Prostate gland (tissue), 2 donors: ENCODE data around the gene TMEM120B. TPM values are rescaled to one million over a fixed set of nuclear protein-coding genes. Genes with fewer than 3 reads are reported as not detected.

Source experiments
- DNase-seq: peaks from one replicate; pipeline ENCODE4 v3.0.0-alpha.2; 2019; ENCODE audit warnings: low spot score
- H3K27ac ChIP-seq, 2 donors: fragments of 200-600 bp; sonication (generic); 2 replicates each; pipeline ENCODE4 v1.5.1; 2017 to 2019
- H3K27me3 ChIP-seq: fragments of 200-600 bp; sonication (generic); replicated peaks from 2 replicates; pipeline ENCODE4 v1.5.1; 2019; ENCODE audit not compliant: insufficient read depth
- H3K36me3 ChIP-seq, 2 donors: fragments of 200-600 bp; sonication (generic); 1 replicate in 1 of 2; 2 replicates in 1 of 2; pipeline versions ENCODE4 v1.5.1 to v1.8.1; 2017 to 2019
- H3K4me1 ChIP-seq: fragments of 200-600 bp; sonication (generic); replicated peaks from 2 replicates; pipeline ENCODE4 v1.5.1; 2019
- H3K4me3 ChIP-seq, 2 donors: fragments of 200-600 bp; sonication (generic); 2 replicates each; pipeline ENCODE4 v1.5.1; 2017 to 2019
- H3K9me3 ChIP-seq: fragments of 200-600 bp; sonication (generic); 2 replicates; pipeline ENCODE4 v1.5.1; 2017
- POLR2A ChIP-seq: fragments of 450-650 bp; IDR thresholded peaks from one replicate; pipeline ENCODE4 v1.6.1; 2016; ENCODE audit warnings: antibody characterized with exemption, mild to moderate bottlenecking
- POLR2AphosphoS5 ChIP-seq: sonication (generic); formaldehyde crosslinking; IDR thresholded peaks from one replicate; pipeline ENCODE4 v1.6.1; 2017; ENCODE audit warnings: antibody characterized with exemption
- WGBS: methylation state at CpG from one replicate; pipeline ENCODE4 v1.1.5; 2018; 5-methylcytosine and 5-hydroxymethylcytosine counted together
- intact Hi-C: fragments of 100-400 bp; cut with DNase I; formaldehyde crosslinking; loops from one replicate; pipeline ENCODE4 v1.14.2; 2022
- total RNA-seq, 2 donors: library from RNA; depleted of rRNA; stranded (reverse); fragments of >200 nt; gene quantifications; one replicate each; pipeline ENCODE4 v1.1.0, GENCODE V29; 2016
- TF ChIP-seq, protein P1 (sequence below), 4 experiments: fragments of 200-600 bp in 2 of 4; fragments of 450-650 bp in 2 of 4; sonication (generic) in 2 of 4; IDR thresholded peaks; 1 replicate in 3 of 4; 2 replicates in 1 of 4; pipeline ENCODE4 v1.5.1; 2016 to 2019; ENCODE audit warnings: antibody characterized with exemption in 4 of 4, mild to moderate bottlenecking in 2 of 4, moderate library complexity in 2 of 4

The TMEM120B gene
- total RNA-seq, 2 donors from 2014 or later: 9.5 to 12.2 TPM

DNA sequence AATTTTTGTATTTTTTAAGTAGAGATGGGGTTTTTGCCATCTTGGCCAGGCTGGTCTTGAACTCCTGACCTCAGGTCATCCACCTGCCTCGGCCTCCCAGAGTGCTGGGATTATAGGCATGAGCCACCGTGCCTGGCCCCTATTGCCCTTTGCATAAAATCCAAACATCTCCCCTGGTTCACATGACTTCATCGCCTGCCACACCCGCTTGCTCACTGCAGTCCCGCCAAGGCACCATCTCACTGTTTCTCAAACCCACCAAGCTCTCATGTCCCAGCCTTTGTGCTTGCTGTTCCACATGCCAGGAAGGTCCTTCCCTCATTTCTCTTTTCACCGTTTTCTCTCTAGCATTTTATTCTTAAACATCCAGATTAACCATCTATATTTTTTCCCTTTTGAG lies 71.2 kb downstream of the TMEM120B start:
- WGBS: 67% methylated on average over 6 of the region's 6 CpGs
- TF ChIP-seq POLR2AphosphoS5: no peak
- no peak for TF ChIP-seq POLR2A
- TF ChIP-seq, protein P1, sequence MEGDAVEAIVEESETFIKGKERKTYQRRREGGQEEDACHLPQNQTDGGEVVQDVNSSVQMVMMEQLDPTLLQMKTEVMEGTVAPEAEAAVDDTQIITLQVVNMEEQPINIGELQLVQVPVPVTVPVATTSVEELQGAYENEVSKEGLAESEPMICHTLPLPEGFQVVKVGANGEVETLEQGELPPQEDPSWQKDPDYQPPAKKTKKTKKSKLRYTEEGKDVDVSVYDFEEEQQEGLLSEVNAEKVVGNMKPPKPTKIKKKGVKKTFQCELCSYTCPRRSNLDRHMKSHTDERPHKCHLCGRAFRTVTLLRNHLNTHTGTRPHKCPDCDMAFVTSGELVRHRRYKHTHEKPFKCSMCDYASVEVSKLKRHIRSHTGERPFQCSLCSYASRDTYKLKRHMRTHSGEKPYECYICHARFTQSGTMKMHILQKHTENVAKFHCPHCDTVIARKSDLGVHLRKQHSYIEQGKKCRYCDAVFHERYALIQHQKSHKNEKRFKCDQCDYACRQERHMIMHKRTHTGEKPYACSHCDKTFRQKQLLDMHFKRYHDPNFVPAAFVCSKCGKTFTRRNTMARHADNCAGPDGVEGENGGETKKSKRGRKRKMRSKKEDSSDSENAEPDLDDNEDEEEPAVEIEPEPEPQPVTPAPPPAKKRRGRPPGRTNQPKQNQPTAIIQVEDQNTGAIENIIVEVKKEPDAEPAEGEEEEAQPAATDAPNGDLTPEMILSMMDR (IDR thresholded peaks at IDR 0.05): no peak
- Histone ChIP-seq H3K9me3 (no peaks in the 10 kb centered on the region), H3K27ac (no peak overlapping the region), H3K4me3 (no peak overlapping the region), H3K27me3 (no peaks in the 10 kb centered on the region), H3K36me3 (no peaks in the 10 kb centered on the region), H3K4me1 (peaks cover 5% of the 10 kb centered on the region)
- DNase-seq: no peak
- intact Hi-C loops: no loop called here

DNA sequence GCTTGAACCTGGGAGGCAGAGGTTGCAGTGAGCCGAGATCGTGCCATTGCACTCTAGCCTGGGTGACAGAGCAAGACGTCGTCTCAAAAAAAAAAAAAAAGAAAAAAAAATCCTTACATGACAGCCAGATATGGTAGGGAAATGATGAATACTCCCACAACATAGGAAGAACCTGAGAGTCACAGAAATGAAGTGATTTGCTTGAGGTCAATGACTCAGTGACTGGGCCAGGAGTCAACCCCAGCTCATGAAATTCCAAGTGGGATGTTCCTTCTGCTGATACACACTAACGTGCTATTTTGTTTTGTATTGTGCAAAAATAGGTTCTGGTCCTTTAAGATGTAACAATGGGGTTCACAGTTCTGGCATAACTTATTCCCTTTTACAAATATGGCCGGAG lies 71.9 kb downstream of the TMEM120B start:
- Histone ChIP-seq H3K9me3 (no peaks in the 10 kb centered on the region), H3K4me3 (no peak overlapping the region), H3K27me3 (no peaks in the 10 kb centered on the region), H3K4me1 (peaks cover 5% of the 10 kb centered on the region), H3K36me3 (no peaks in the 10 kb centered on the region), H3K27ac (no peak overlapping the region)
- 52% methylated on average over 6 of the region's 6 CpGs for WGBS
- no peak for DNase-seq
- intact Hi-C loops: no loop called here
- TF ChIP-seq POLR2AphosphoS5: no peak
- no peak for TF ChIP-seq POLR2A
- TF ChIP-seq, protein P1 (IDR thresholded peaks at IDR 0.05): no peak

DNA sequence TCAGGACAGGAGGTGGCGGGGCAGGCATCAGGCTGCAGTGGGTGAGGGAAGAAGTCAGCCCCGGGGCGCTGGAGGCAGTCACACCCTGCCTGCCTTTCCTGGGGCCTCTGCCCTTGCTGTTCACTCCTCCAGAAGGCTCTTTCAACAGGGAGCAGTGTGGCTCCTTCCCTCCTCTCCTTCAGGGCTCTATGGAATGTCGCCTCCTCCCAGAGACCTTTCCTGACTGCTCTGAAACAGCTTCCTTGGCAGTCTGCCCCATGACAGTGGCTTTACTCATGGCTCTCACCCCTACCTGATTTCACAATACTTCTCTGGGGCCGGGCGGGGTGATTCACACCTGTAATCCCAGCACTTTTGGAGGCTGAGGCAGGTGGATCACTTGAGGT lies 73.9 kb downstream of the TMEM120B start:
- Histone ChIP-seq H3K27ac (no peak overlapping the region), H3K9me3 (no peaks in the 10 kb centered on the region), H3K27me3 (no peaks in the 10 kb centered on the region), H3K4me3 (no peak overlapping the region), H3K4me1 (peaks cover 5% of the 10 kb centered on the region), H3K36me3 (no peaks in the 10 kb centered on the region)
- TF ChIP-seq, protein P1 (IDR thresholded peaks at IDR 0.05): no peak
- TF ChIP-seq POLR2AphosphoS5 (no peak), POLR2A (no peak)
- 61% methylated on average over 6 of the region's 6 CpGs for WGBS
- no peak for DNase-seq
- intact Hi-C loops: no loop called here

DNA sequence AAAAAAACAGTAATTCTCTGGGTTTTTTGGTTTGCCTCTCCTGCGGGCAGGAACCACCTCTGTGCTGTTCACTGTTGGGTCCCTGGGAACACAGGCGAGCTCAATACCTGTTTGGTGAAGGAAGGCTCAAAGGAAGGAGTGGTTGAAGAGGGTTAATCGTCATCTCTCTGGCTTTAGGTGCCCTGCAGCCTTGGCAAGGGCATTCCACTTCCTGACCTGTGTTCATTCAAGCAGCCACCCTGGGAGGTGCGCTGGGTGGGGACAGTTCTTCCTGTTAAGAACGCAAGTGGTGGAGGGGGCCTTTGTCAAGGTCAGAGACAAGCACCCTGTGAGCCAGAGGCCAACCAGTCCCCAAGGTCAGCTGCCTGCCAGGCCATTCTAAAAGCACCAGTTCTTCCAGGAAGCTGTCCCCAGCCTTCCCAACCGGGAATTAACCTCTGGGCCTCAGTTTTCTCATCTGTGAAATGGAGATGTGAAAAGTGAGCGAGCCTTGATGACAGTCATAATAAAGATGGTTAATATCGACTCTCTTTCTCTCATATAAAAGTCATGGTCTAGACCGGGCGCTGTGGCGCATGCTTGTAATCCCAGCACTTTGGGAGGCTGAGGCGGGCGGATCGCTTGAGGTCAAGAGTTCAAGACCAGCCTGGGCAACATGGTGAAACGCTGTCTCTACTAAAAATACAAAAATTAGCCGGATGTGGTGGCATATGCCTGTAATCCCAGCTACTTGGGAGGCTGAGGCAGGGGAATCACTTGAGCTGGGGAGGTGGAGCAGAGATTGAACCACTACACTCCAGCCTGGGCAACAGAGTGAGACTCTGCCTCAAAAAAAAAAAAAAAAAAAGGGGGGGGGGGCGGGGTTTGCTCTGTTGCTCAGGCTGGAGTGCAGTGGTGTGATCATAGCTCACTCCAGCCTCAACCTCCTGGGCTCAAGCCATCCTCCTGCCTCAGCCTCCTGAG lies 74.8 kb downstream of the TMEM120B start:
- no peaks in the 10 kb centered on the region for H3K27me3 ChIP-seq
- H3K27ac ChIP-seq: no peak overlapping the region
- intact Hi-C loops: no loop called here
- 86% methylated on average over 17 of the region's 17 CpGs for WGBS
- DNase-seq: no peak
- H3K4me3 ChIP-seq: no peak overlapping the region
- no peaks in the 10 kb centered on the region for H3K9me3 ChIP-seq
- no peaks in the 10 kb centered on the region for H3K36me3 ChIP-seq
- no peaks in the 10 kb centered on the region for H3K4me1 ChIP-seq
- no peak for TF ChIP-seq POLR2AphosphoS5
- TF ChIP-seq, protein P1 (IDR thresholded peaks at IDR 0.05): no peak
- TF ChIP-seq POLR2A: no peak
